Measurements from ENCODE around the gene IGSF23.
"Not testable (repeated sequence)": the region's sequence is repeated elsewhere in the genome, so short reads cannot be mapped to it uniquely, and the experiment has no call there.

Gene IGSF23

DNA sequence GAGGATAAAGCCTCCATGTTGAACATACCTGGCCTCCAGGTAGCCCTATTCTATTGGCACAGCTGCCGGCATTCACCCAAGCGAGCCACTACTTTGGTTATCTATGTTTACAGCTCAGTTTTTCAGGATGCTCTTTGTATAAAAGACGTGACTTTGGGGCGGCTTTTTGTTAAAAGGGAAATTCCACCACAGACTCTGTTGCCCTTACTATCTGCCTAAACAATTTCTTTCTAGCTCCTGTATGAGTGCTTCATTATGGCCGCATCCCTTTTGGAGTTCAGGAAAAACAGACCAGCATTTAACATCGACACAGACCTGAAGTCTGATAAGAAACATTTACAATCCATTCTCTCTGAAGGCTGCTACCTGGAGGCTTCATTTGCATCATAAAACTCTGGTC lies 9.1 kb upstream of the IGSF23 start:
- H3K4me3 ChIP-seq (ENCODE audit: low read depth, low read length), result no peak overlapping the region
- TF ChIP-seq CTCF (IDR thresholded peaks at IDR 0.05; ENCODE audit: borderline replicate concordance, insufficient read depth, low read depth, low read length), result no peak

DNA sequence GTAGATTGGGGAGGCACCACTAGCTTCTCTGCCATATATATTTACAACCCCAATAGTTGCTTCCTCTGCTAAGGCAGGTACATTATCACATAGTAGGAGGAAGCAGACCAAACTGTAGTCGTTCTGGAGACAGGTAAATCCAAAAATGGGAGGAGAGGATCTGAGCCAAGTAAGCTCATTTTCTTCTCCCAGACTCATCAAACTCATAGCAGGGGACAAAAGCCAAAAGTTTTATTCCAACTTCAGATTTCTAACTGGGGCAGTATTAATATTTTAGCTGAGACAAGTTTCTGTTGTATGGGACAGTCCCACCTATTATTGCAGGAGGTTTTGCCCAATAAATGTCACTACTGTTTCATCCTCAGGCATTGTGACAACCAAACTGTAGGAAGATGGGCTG lies 7.8 kb upstream of the IGSF23 start:
- TF ChIP-seq CTCF (IDR thresholded peaks at IDR 0.05; ENCODE audit: borderline replicate concordance, insufficient read depth, low read depth, low read length), result no peak
- H3K4me3 ChIP-seq (ENCODE audit: low read depth, low read length), result no peak overlapping the region

DNA sequence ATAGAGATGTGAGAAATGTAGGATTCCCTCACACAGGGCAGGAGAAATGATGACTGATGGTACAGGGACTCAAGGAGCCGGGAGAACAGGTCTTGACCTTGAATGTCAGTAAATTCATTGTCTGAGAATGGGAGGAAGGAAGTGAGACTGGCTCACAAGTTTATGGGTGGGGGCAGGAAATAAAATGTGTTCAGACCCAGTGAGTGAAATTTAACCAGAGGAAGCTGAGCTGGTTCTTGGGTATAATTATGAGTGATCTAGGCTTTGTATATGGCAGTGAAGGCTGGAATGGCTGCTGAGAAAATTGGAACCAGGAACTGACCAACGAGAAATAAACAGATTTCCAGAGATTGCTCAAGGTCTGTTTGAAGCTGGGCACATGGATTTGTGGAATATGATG lies 6.3 kb upstream of the IGSF23 start:
- no peak overlapping the region for H3K4me3 ChIP-seq (ENCODE audit: low read depth, low read length)
- TF ChIP-seq CTCF (IDR thresholded peaks at IDR 0.05; ENCODE audit: borderline replicate concordance, insufficient read depth, low read depth, low read length), result no peak

GRCh38 chr19:44607917-44608316 lies 5.4 kb upstream of the IGSF23 start:
- no peak for TF ChIP-seq CTCF (IDR thresholded peaks at IDR 0.05; ENCODE audit: borderline replicate concordance, insufficient read depth, low read depth, low read length)
- no peak overlapping the region for H3K4me3 ChIP-seq (ENCODE audit: low read depth, low read length)

GRCh38 chr19:44608391-44608821 lies 5.0 kb upstream of the IGSF23 start:
- H3K4me3 ChIP-seq (ENCODE audit: low read depth, low read length), result no peak overlapping the region
- TF ChIP-seq CTCF (IDR thresholded peaks at IDR 0.05; ENCODE audit: borderline replicate concordance, insufficient read depth, low read depth, low read length), result no peak

DNA sequence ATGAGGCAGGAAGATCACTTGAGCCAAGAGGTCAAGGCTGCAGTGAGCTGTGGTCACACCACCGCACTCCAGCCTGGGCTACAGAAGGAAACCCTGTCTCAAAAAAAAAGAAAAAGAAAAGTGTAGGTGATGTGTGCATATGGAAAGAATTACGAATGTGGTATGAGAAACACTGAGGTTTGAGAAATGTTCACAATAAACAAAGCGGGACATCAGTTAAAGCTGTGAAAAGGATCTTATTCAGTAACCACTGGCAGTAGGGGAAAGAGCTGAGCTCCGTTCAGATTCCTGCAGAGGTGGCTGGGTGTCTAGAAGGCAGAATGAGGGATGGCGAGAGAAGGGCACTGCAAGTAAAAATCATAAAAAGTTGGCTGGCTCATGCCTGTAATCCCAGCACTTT lies 4.1 kb upstream of the IGSF23 start:
- TF ChIP-seq CTCF (IDR thresholded peaks at IDR 0.05; ENCODE audit: borderline replicate concordance, insufficient read depth, low read depth, low read length), result no peak

GRCh38 chr19:44610497-44610896 lies 2.9 kb upstream of the IGSF23 start:
- not testable (repeated sequence) for H3K4me3 ChIP-seq (ENCODE audit: low read depth, low read length)
- TF ChIP-seq CTCF (IDR thresholded peaks at IDR 0.05; ENCODE audit: borderline replicate concordance, insufficient read depth, low read depth, low read length), result 0 out of 2 replicates have a peak, but pooled peaks have one; percentile 7

More for the DNA sequence above, 4.1 kb upstream of the IGSF23 start:
- H3K4me3 ChIP-seq (ENCODE audit: low read depth, low read length), result no peak overlapping the region

Data from GM12875 (cell line).